IMR-90 (cell line): ENCODE results near the gene UNC79. TPM values are rescaled to one million over a fixed set of nuclear protein-coding genes. Genes with fewer than 3 reads are reported as not detected.

Experiments
- ATAC-seq: fragments of 200-7000 bp; cut with Tn5 transposase; 2 replicates; pipeline ENCODE4 v1.9.1; 2020; ENCODE audit warnings: low read depth, mild to moderate bottlenecking, moderate library complexity
- BruUV-seq: library from RNA; stranded (reverse); fragments of 400-500 nt; replicated peaks from 2 replicates; lab custom pipeline; 2021; lab: Mats Ljungman, UMichigan
- CTCF ChIA-PET: fragments of 300-600 bp; formaldehyde crosslinking; extraction: SDS; loops from one replicate; lab custom pipeline; 2021; ENCODE audit warnings: antibody characterized with exemption; lab: Yijun Ruan, JAX
- POLR2A ChIA-PET: fragments of 300-600 bp; sonication (Branson Sonifier 250); formaldehyde crosslinking; loops from one replicate; lab custom pipeline; 2022; ENCODE audit warnings: antibody characterized with exemption; ENCODE audit not compliant: unreplicated experiment; lab: Charles Lee
- DNase-seq: peaks from one replicate; pipeline ENCODE4 v3.0.0; 2013
- H2AFZ ChIP-seq: replicated peaks from 2 replicates; pipeline ENCODE3; 2013; ENCODE audit warnings: low read length, mild to moderate bottlenecking; ENCODE audit not compliant: poor library complexity
- H2AK5ac ChIP-seq: 2 replicates; pipeline ENCODE4 v1.6.1; 2013; ENCODE audit warnings: low read depth, low read length, inconsistent platforms
- H2AK9ac ChIP-seq: replicated peaks from 2 replicates; pipeline ENCODE3; 2013; ENCODE audit warnings: mild to moderate bottlenecking, low read depth, low read length, moderate library complexity; ENCODE audit not compliant: poor library complexity
- H2BK120ac ChIP-seq: 2 replicates; pipeline ENCODE4 v1.6.1; 2013; ENCODE audit warnings: low read depth, low read length, inconsistent platforms
- H2BK15ac ChIP-seq: 3 replicates; pipeline ENCODE4 v1.6.1; 2013; ENCODE audit warnings: low read depth, low read length, inconsistent platforms
- H2BK20ac ChIP-seq: 2 replicates; pipeline ENCODE4 v1.6.1; 2013; ENCODE audit warnings: low read depth, mild to moderate bottlenecking, inconsistent platforms, low read length, moderate library complexity
- H2BK5ac ChIP-seq: 2 replicates; pipeline ENCODE4 v1.6.1; 2013; ENCODE audit warnings: mild to moderate bottlenecking, low read depth, low read length, inconsistent platforms; ENCODE audit not compliant: poor library complexity, severe bottlenecking
- H3K14ac ChIP-seq: replicated peaks from 2 replicates; pipeline ENCODE4 v1.6.1; 2013; ENCODE audit warnings: low read depth, low read length, inconsistent platforms
- H3K18ac ChIP-seq: 2 replicates; pipeline ENCODE4 v1.6.1; 2013; ENCODE audit warnings: low read depth, low read length, control low read depth
- H3K23ac ChIP-seq: 2 replicates; pipeline ENCODE4 v1.6.1; 2013; ENCODE audit warnings: low read depth, low read length, inconsistent platforms
- H3K27ac ChIP-seq: 2 replicates; pipeline ENCODE4 v1.5.1; 2013; ENCODE audit warnings: mild to moderate bottlenecking, control low read depth, low read length; ENCODE audit not compliant: insufficient read depth
- H3K27me3 ChIP-seq: 2 replicates; pipeline ENCODE4 v1.6.1; 2013; ENCODE audit warnings: low read length; ENCODE audit not compliant: control insufficient read depth, insufficient read depth
- H3K36me3 ChIP-seq: 2 replicates; pipeline ENCODE4 v1.6.1; 2013; ENCODE audit warnings: low read length, mixed read lengths; ENCODE audit not compliant: control insufficient read depth, insufficient read depth
- H3K4ac ChIP-seq: 2 replicates; pipeline ENCODE4 v1.6.1; 2013; ENCODE audit warnings: low read depth, low read length, inconsistent platforms
- H3K4me1 ChIP-seq: 2 replicates; pipeline ENCODE4 v1.6.1; 2013; ENCODE audit warnings: low read length, mixed read lengths; ENCODE audit not compliant: control insufficient read depth, insufficient read depth
- H3K4me2 ChIP-seq: 2 replicates; pipeline ENCODE4 v1.6.1; 2013; ENCODE audit warnings: low read depth, mild to moderate bottlenecking, control low read depth, low read length, moderate library complexity
- H3K4me3 ChIP-seq: 2 replicates; pipeline ENCODE4 v1.5.1; 2013; ENCODE audit warnings: low read depth, mild to moderate bottlenecking, control low read depth, low read length, moderate library complexity; ENCODE audit not compliant: insufficient read depth
- H3K56ac ChIP-seq: 2 replicates; pipeline ENCODE4 v1.6.1; 2013; ENCODE audit warnings: low read length, inconsistent platforms; ENCODE audit not compliant: insufficient read depth; ENCODE audit errors: extremely low read depth
- H3K79me1 ChIP-seq, 2 experiments: 2 replicates each; pipeline ENCODE4 v1.6.1; 2013; ENCODE audit warnings: low read length in 2 of 2, inconsistent platforms in 1 of 2, low read depth in 1 of 2
- H3K9ac ChIP-seq: 2 replicates; pipeline ENCODE4 v1.6.1; 2013; ENCODE audit warnings: low read depth, low read length, control low read depth
- H3K9me1 ChIP-seq: 2 replicates; pipeline ENCODE4 v1.6.1; 2013; ENCODE audit warnings: low read length, inconsistent platforms; ENCODE audit not compliant: insufficient read depth
- H3K9me3 ChIP-seq: 2 replicates; pipeline ENCODE4 v1.6.1; 2013; ENCODE audit warnings: low read length; ENCODE audit not compliant: control insufficient read depth, insufficient read depth
- H4K20me1 ChIP-seq: 2 replicates; pipeline ENCODE4 v1.6.1; 2013; ENCODE audit warnings: low read length, inconsistent platforms; ENCODE audit not compliant: insufficient read depth
- H4K5ac ChIP-seq: 2 replicates; pipeline ENCODE4 v1.6.1; 2013; ENCODE audit warnings: mild to moderate bottlenecking, low read depth, low read length, control low read depth
- H4K8ac ChIP-seq, 2 experiments: 2 replicates each; pipeline ENCODE4 v1.6.1; 2013; ENCODE audit warnings: low read depth in 2 of 2, low read length in 2 of 2, control low read depth in 1 of 2, inconsistent platforms in 1 of 2
- H4K91ac ChIP-seq: 2 replicates; pipeline ENCODE4 v1.6.1; 2013; ENCODE audit warnings: low read depth, low read length, inconsistent platforms; ENCODE audit not compliant: insufficient read depth
- CHD1 ChIP-seq: IDR thresholded peaks from 2 replicates; pipeline ENCODE4 v1.6.1; 2012; ENCODE audit warnings: low read depth, low read length, improper control_type of control experiment
- CTCF ChIP-seq: conservative IDR thresholded peaks from 2 replicates; pipeline ENCODE4 v1.5.1; 2012; ENCODE audit warnings: mild to moderate bottlenecking, low read depth, low read length, improper control_type of control experiment
- MAFK ChIP-seq: IDR thresholded peaks from 2 replicates; pipeline ENCODE4 v1.6.1; 2012; ENCODE audit warnings: low read depth, low read length, improper control_type of control experiment
- MAZ ChIP-seq: IDR thresholded peaks from 2 replicates; pipeline ENCODE4 v1.6.1; 2012; ENCODE audit warnings: low read depth, mild to moderate bottlenecking, low read length, improper control_type of control experiment, moderate library complexity, borderline replicate concordance
- POLR2A ChIP-seq: IDR thresholded peaks from 2 replicates; pipeline ENCODE4 v1.6.1; 2012; ENCODE audit warnings: mild to moderate bottlenecking, low read depth, low read length
- RAD21 ChIP-seq: IDR thresholded peaks from 2 replicates; pipeline ENCODE4 v1.6.1; 2012; ENCODE audit warnings: low read length, improper control_type of control experiment
- RCOR1 ChIP-seq: IDR thresholded peaks from 2 replicates; pipeline ENCODE4 v1.6.1; 2012; ENCODE audit warnings: mild to moderate bottlenecking, low read length, improper control_type of control experiment; ENCODE audit not compliant: insufficient replicate concordance
- RFX5 ChIP-seq: IDR thresholded peaks from 2 replicates; pipeline ENCODE4 v1.8.0; 2012; ENCODE audit warnings: low read depth, mild to moderate bottlenecking, low read length, moderate library complexity
- SMC3 ChIP-seq: fragments of 150-350 bp; IDR thresholded peaks from 2 replicates; pipeline ENCODE4 v1.6.1; 2016; ENCODE audit warnings: low read depth, mild to moderate bottlenecking, antibody characterized with exemption, low read length, moderate library complexity
- WGBS, 2 experiments: methylation state at CpG; one replicate each; pipeline versions ENCODE4 v1.1.5 to v1.1.7; 2013; ENCODE audit warnings: missing lambda C conversion rate in 2 of 2; ENCODE audit not compliant: insufficient read length in 1 of 2; ENCODE audit errors: extremely low coverage in 2 of 2; 5-methylcytosine and 5-hydroxymethylcytosine counted together
- dilution Hi-C: fragments of 300-500 bp; cut with HindIII; formaldehyde crosslinking; loops from one replicate; pipeline ENCODE4 v1.14.3; 2018; ENCODE audit warnings: low sequenced_read_pairs; ENCODE audit not compliant: unreplicated experiment
- in situ Hi-C: fragments of 300-500 bp; cut with MboI; formaldehyde crosslinking; loops from 3 replicates; pipeline ENCODE4 v1.14.3; 2019; ENCODE audit warnings: low sequenced_read_pairs, inconsistent platforms, mixed read lengths
- intact Hi-C: fragments of 100-400 bp; cut with micrococcal nuclease; formaldehyde crosslinking; loops from 2 replicates; pipeline ENCODE4 v1.10.0; 2022
- polyA plus RNA-seq, 3 experiments: library from polyadenylated mRNA; depleted of rRNA; stranded (reverse); fragments of >200 nt; gene quantifications; 2 replicates each; pipeline ENCODE4 v1.2.3, GENCODE V29; 2012; ENCODE audit warnings: low replicate concordance in 1 of 3
- total RNA-seq: library from RNA; depleted of rRNA; stranded (reverse); fragments of >200 nt; gene quantifications from 2 replicates; pipeline ENCODE4 v1.2.3, GENCODE V29; 2012

UNC79 gene
- total and polyA plus RNA-seq, 2 of the 4 experiments (the other 2 are of a cell fraction), result under 0.01 TPM

DNA sequence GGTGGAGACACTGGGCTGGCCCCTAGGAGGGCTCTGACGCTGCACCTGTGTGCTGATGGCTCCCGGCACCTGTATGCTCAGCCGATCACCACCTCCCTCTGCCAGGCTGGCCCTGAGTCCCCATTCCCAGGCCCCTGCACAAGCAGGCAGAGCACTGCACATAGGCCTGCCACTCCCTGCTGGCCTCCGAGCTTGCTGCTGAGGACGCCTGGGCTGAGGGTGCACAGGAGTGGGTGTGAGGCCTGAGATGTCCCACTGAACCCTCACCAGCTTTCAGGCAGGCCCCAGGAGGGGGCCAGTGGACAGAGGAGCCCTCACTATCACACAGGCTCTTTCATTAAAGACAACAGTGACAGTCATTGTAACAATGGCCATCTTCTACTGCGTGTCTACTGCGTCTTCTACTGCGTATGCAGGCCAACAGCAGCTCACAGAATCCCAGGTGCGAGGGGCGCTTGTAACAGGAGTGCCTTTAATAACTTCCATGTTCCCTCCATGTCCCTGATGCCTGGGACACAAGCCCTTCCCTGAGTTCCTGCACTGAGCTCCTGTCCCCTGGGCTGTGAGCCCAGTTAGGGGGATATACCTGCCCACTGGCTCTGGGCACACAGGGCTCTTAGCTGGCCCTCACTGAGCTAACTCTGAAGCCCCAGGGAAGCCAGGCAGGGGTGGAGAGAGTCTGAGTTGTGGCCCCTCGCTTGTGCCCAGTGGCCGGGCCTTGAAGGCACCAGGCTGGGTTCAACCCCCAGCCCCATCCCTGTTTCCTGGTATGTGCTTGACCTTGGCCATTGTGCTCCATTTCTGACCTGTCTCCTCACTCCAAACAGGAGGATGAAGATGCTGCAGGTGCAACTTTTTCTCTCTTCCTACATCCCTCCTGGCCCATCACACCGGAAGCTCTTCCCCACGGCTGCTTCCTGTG lies 286.3 kb downstream of the UNC79 start:
- Histone ChIP-seq H3K4me1 (no peaks in the 10 kb centered on the region), H3K56ac (no peak overlapping the region), H3K4ac (no peak overlapping the region), H3K27ac (no peak overlapping the region), H2BK15ac (no peak overlapping the region), H2BK120ac (no peak overlapping the region), H3K4me3 (no peak overlapping the region), H2AK5ac (no peak overlapping the region), H3K9me1 (no peaks in the 10 kb centered on the region), H2BK20ac (no peak overlapping the region), H4K5ac (no peak overlapping the region), H3K79me1 (no peaks in the 10 kb centered on the region), H2AK9ac (no peak overlapping the region), H4K8ac (no peak overlapping the region), H3K36me3 (no peaks in the 10 kb centered on the region), H4K91ac (no peak overlapping the region), H3K18ac (no peak overlapping the region), H2BK5ac (no peak overlapping the region), H3K23ac (no peak overlapping the region), H3K27me3 (no peaks in the 10 kb centered on the region), H3K9me3 (peaks cover 15% of the 10 kb centered on the region), H4K20me1 (no peaks in the 10 kb centered on the region), H3K9ac (no peak overlapping the region), H2AFZ (no peak overlapping the region), H3K14ac (no peak overlapping the region), H3K4me2 (no peak overlapping the region)
- ATAC-seq, result no peak
- in situ Hi-C loops (no loop called here), intact Hi-C loops (no loop called here), dilution Hi-C loops (no loop called here)
- BruUV-seq, result no TSS peak
- CTCF ChIA-PET, result no interaction called here
- POLR2A ChIA-PET, result no interaction called here
- DNase-seq, result no peak
- no peak for TF ChIP-seq CTCF
- TF ChIP-seq CHD1, result no peak
- no peak for TF ChIP-seq RFX5
- no peak for TF ChIP-seq POLR2A
- no peak for TF ChIP-seq RAD21
- TF ChIP-seq MAFK, result no peak
- no peak for TF ChIP-seq RCOR1
- TF ChIP-seq SMC3, result no peak
- TF ChIP-seq MAZ, result no peak
- WGBS, 2 experiments, result 69% methylated on average over 3 of the region's 14 CpGs; no CpG with 5 or more reads in 1 of the 2 experiments
